Measurements from ENCODE around the gene POLR1E. TPM values are rescaled to one million over a fixed set of nuclear protein-coding genes. Genes with fewer than 3 reads are reported as not detected.
A peak's percentile ranks its signal among the peaks of the same experiment; 100 is the strongest.

Gene POLR1E
- total and polyA plus RNA-seq, 2 of the 8 experiments (the other 6 are each of a cell fraction or from before 2014, with no cell fraction given): 16.0 to 40.0 TPM

DNA sequence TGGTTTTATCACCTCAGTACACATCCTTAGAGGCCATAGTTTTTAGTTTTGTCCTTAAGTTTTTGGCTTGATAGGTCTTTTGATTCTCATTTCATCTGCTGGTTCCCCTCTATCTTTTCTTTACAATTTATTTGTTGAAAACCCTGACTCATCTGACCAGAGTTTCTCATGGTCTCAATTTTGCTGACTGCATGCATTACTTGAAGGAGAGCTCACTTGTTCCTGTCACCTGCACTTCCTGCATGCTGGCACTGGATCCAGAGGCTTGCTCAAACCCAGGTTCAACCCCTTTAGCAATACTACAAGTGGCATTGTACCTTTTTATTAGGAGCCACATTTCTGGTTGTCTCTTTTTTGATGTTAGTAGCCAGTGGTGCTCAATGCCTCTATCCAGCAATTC is 63.8 kb downstream of the POLR1E start:
- H2BK120ac ChIP-seq (replicated peaks; ENCODE audit: low read depth, low read length): no peak overlapping the region
- no peak overlapping the region for H3K27ac ChIP-seq (ENCODE audit: low read depth, low read length)
- H4K8ac ChIP-seq (ENCODE audit: extremely low read depth, insufficient read depth, low read length): no peak overlapping the region
- H3K18ac ChIP-seq (ENCODE audit: extremely low read depth, low read length): peak overlapping the region; percentile 24; the same call in 1 of the 2 replicates
- TF ChIP-seq KDM1A (IDR thresholded peaks at IDR 0.05; ENCODE audit: borderline replicate concordance, low read length) (no peak), SAP30 (IDR thresholded peaks at IDR 0.05; ENCODE audit: insufficient read depth, insufficient replicate concordance, low read length) (no peak), POU5F1 (IDR thresholded peaks at IDR 0.05; ENCODE audit: low read depth, low read length) (no peak), FOSL1 (IDR thresholded peaks at IDR 0.05; ENCODE audit: insufficient read depth, low read depth, low read length) (no peak)
- TF ChIP-seq, protein P1, sequence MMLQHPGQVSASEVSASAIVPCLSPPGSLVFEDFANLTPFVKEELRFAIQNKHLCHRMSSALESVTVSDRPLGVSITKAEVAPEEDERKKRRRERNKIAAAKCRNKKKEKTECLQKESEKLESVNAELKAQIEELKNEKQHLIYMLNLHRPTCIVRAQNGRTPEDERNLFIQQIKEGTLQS (IDR thresholded peaks at IDR 0.05; ENCODE audit: insufficient read depth, low read depth, low read length): no peak
- H4K5ac ChIP-seq (ENCODE audit: insufficient read length, low read depth, low read length): no peak overlapping the region
- ChIA-PET POLR2A (ENCODE audit: partially characterized antibody) (no interaction called here), CTCF (ENCODE audit: partially characterized antibody) (no interaction called here)
- no peaks in the 10 kb centered on the region for H3K79me2 ChIP-seq (ENCODE audit: control insufficient read depth in 1 of 2, insufficient read depth in 2 of 2, low read length in 2 of 2)
- H3K27me3 ChIP-seq (replicated peaks in 1 of 4; ENCODE audit: control insufficient read depth in 3 of 4, extremely low read depth in 1 of 4, insufficient read depth in 3 of 4, low read length in 3 of 4): no peaks in the 10 kb centered on the region
- no peak overlapping the region for H2AFZ ChIP-seq (ENCODE audit: low read length)
- no peak overlapping the region for H3K9ac ChIP-seq (replicated peaks in 1 of 4; ENCODE audit: extremely low read depth in 1 of 4, low read depth in 3 of 4, low read length in 3 of 4)
- H2BK5ac ChIP-seq (ENCODE audit: low read depth, low read length): no peak overlapping the region
- H2BK12ac ChIP-seq (ENCODE audit: low read depth, low read length): no peak overlapping the region
- no peaks in the 10 kb centered on the region for H3K79me1 ChIP-seq (ENCODE audit: low read depth, low read length)
- H3K23ac ChIP-seq (ENCODE audit: insufficient read length): no peak overlapping the region
- H3K4me2 ChIP-seq (ENCODE audit: insufficient read depth in 1 of 2, low read depth in 2 of 2, low read length in 2 of 2): no peak overlapping the region
- DNase-seq (ENCODE audit: low read depth in 1 of 2, low spot score in 2 of 2): no peak
- no peaks in the 10 kb centered on the region for H3K36me3 ChIP-seq (ENCODE audit: control insufficient read depth in 2 of 4, insufficient read depth in 4 of 4, low read length in 3 of 4)
- H2BK15ac ChIP-seq (ENCODE audit: low read length): no peak overlapping the region
- no peak overlapping the region for H3K4me3 ChIP-seq (ENCODE audit: extremely low read depth in 1 of 4, insufficient read depth in 2 of 4, low read depth in 3 of 4, low read length in 4 of 4)
- H4K91ac ChIP-seq (replicated peaks; ENCODE audit: insufficient read length, low read length): no peak overlapping the region
- H2AK5ac ChIP-seq (ENCODE audit: low read depth, low read length): no peak overlapping the region
- no peak overlapping the region for H3K14ac ChIP-seq (ENCODE audit: insufficient read length)
- no peaks in the 10 kb centered on the region for H3K23me2 ChIP-seq (ENCODE audit: low read depth, low read length)
- peaks cover 0 to 5% of the 10 kb centered on the region in 2 experiments for H4K20me1 ChIP-seq (replicated peaks in 1 of 2; ENCODE audit: control insufficient read depth in 1 of 2, insufficient read depth in 2 of 2, low read length in 2 of 2)
- peak overlapping the region; percentile 85 for H3K4ac ChIP-seq (replicated peaks; ENCODE audit: insufficient read length, low read depth, low read length)
- no peaks in the 10 kb centered on the region; a peak in 1 of 7 replicates for H3K4me1 ChIP-seq (replicated peaks in 1 of 4; ENCODE audit: control insufficient read depth in 3 of 4, insufficient read depth in 4 of 4, low read length in 3 of 4)
- H2BK20ac ChIP-seq (ENCODE audit: low read length): no peak overlapping the region
- H3K9me3 ChIP-seq (ENCODE audit: insufficient read depth in 2 of 2, low read depth in 1 of 2, low read length in 1 of 2): no peaks in the 10 kb centered on the region
- no peak for FAIRE-seq
- no peak overlapping the region for H3K56ac ChIP-seq (replicated peaks; ENCODE audit: insufficient read length, low read depth, low read length)

All from H1 (cell line).